HG03520 (cell line): ENCODE data around the gene DYNAP.

ENCODE experiments used
- ATAC-seq: cut with Tn5 transposase; IDR thresholded peaks from one replicate; pipeline ENCODE4 v1.9.1; 2021; ENCODE audit warnings: mild to moderate bottlenecking, moderate library complexity; ENCODE audit not compliant: unreplicated experiment

Gene DYNAP

DNA sequence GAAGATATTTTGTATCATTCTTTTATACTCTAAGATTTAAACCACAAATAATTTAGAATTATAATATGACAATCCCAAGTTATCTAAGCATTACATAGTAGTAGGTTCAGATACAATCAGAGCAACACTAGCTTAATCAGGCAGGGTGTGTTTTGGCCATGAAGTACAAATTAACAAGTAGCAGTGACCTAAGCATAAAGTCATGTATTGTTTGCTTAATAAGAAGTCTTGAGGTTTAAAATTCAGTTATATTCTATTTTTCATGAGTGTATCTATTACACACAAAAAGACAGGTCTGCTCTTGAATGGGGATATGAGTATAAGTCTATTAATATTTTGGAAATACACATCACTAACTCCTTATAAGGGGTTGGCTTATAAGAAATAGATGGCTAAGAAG lies 39.9 kb downstream of the DYNAP start:
- ATAC-seq, result no peak

DNA sequence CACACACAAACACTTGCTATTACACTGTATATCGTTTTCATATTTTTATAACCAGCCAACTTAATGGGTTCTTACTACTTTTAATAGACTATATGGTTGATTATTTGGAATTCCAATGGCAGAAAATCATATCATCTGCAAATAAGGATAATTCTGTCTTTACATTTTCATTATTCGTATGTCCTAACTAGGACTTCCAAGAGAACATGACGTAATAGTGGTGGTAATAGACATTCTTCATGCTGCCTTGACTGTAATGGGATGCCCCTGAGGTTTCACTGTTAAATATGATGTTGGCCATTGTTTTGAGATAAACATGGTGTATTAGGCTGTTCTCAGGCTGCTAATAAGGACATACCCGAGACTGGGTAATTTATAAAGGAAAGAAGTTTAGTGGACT lies 45.2 kb downstream of the DYNAP start:
- ATAC-seq, result no peak

- ATAC-seq, result no peak
Observed at GRCh38 chr18:54641734-54642133, 50.7 kb downstream of the DYNAP start.

GRCh38 chr18:54647176-54647575 lies 56.1 kb downstream of the DYNAP start:
- ATAC-seq, result peak; percentile 67
